GM03348 (cell line): ENCODE measurements around the gene ICAM4.
"Not testable (repeated sequence)": the region's sequence is repeated elsewhere in the genome, so short reads cannot be mapped to it uniquely, and the experiment has no call there.

Experiments used
- DNase-seq: peaks from one replicate; pipeline ENCODE4 v3.0.0; 2012; ENCODE audit warnings: low spot score

The ICAM4 gene, protein sequence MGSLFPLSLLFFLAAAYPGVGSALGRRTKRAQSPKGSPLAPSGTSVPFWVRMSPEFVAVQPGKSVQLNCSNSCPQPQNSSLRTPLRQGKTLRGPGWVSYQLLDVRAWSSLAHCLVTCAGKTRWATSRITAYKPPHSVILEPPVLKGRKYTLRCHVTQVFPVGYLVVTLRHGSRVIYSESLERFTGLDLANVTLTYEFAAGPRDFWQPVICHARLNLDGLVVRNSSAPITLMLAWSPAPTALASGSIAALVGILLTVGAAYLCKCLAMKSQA

DNA sequence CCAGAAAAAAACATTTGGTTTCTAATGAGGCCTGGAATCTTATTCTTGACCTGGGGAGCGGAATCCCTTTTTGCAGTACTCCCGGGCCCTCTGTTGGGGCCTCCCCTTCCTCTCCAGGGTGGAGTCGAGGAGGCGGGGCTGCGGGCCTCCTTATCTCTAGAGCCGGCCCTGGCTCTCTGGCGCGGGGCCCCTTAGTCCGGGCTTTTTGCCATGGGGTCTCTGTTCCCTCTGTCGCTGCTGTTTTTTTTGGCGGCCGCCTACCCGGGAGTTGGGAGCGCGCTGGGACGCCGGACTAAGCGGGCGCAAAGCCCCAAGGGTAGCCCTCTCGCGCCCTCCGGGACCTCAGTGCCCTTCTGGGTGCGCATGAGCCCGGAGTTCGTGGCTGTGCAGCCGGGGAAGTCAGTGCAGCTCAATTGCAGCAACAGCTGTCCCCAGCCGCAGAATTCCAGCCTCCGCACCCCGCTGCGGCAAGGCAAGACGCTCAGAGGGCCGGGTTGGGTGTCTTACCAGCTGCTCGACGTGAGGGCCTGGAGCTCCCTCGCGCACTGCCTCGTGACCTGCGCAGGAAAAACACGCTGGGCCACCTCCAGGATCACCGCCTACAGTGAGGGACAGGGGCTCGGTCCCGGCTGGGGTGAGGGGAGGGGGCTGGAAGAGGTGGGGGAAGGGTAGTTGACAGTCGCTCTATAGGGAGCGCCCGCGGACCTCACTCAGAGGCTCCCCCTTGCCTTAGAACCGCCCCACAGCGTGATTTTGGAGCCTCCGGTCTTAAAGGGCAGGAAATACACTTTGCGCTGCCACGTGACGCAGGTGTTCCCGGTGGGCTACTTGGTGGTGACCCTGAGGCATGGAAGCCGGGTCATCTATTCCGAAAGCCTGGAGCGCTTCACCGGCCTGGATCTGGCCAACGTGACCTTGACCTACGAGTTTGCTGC, at the start of gene ICAM4:
Gene ICAM4 (plus strand): TSS at position 153 of the 935 bp plus-strand sequence. CDS start 58 bp downstream, at position 211.
- DNase-seq, result no peak

DNA sequence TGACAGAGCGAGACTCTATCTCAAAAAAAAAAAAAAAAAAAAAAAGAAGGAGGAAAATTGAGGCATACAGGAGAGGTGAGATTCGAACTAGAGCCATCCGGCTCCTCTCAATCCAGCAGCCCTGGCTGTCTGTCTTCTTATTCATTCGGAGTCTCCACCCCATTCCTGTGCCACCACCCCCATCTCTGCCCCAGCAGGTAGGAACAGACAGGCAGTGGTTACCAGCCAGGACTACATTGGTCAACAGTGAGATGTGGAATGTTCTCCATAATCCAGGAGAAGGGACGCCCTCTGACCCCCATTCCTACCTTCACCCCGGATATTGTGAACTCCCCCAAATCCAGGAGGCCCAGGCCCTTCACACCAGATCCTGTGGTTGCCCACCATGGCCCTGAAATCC, 49.1 kb upstream of the ICAM4 start:
- no peak for DNase-seq

DNA sequence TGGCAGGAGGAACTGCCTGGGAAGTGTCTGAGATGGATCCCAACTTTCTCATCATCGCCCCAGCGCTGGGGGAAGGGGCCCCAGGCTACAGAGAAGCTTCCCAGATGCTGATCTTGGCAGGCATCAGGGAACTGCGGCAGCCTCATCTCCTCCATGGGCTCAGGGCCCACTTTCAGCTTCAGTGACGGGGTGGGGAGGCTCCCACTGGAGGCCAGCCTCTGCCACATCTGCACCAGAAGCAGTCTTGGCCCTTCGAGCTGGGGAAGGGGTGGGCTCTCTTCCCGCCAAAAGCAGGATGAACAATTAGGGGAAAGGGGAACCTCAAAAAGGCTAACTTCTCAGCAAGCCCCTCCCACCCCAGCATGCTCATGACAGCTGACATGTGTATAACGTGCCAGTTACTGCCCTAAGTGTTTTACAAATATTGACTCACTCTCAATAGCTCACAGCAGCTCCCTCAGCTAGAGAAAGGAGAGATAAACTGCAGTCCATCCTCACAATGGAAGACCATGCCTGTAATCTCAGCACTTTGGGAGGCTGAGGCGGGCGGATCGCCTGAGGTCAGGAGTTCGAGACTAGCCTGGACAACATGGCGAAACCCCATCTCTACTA, 48.5 kb upstream of the ICAM4 start:
- DNase-seq, result peak; percentile 79

DNA sequence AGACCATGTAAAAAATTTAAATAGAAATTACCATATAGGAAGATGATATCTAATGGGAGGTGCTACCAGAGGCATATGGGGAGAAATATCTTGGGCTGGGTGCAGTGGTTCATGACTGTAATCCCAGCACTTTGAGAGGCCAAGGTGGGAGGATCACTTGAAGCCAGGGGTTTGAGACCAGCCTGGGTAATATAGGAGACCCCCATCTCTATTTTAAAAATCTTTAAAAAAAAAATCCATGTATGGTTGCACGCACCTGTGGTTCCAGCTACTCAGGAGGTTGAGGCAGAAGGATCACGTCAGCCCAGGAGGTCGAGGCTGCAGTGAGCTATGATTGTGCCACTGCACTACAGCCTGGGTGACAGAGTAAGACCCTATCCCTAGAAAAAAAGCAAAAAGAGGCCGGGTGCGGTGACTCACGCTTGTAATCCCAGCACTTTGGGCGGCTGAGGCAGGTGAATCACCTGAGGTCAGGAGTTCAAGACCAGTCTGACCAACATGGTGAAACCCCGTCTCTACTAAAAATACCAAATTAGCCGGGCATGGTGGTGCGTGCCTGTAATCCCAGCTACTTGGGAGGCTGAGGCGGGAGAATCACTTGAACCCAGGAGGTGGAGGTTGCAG, 44.8 kb upstream of the ICAM4 start:
- DNase-seq, result not testable (repeated sequence)

DNA sequence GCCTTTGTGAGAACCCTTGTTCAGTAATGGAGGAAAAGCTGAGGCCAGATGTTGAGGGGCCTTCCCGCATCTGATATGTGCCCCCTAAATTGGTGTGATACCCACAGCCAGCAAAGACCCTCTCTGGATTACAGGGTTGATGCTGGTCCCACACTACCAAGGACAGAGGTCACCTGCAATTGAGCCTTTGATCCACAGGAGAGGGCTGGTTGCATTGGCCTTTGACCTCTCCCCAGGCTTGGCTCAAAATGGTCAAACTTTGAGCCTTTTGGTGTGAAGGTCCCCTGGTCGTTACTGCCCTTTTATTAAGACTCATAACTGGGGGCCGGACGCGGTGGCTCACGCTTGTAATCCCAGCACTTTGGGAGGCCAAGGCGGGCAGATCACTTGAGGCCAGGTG, 43.1 kb upstream of the ICAM4 start:
- DNase-seq, result no peak

DNA sequence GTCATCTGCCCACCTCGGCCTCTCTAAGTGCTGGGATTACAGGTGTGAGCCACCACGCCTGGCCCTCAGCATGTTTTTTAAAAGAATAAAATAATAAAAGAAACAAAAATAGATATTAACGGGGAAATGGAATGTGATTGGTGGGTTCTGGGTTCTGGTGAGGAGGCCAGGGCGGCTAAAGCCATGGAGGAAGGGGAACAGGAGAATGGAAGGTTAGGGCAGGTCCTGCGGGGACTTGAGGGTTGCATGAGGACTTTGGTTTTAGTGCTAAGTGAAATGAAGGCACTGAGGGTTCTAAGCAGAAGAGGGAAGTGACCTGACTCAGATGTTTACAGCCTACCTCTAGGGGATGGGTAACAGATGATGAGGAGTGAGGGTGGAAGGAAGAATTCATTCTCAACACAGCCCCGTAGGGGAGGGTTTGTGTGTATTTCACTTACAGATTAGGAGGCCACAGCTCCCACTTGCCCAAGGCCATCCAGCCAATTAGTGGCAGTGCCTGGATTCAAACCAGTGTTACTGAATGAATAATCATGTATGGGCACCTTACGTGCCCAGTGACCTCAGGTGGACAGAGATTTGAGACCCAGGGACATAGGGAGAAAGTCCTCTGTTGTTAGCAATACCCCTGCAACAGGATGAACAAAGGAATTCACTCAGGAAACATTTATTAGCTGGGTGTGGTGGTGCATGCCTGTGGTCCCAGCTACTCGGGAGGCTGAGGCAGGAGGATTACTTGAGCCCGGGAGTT, 41.4 kb upstream of the ICAM4 start:
- DNase-seq, result no peak

DNA sequence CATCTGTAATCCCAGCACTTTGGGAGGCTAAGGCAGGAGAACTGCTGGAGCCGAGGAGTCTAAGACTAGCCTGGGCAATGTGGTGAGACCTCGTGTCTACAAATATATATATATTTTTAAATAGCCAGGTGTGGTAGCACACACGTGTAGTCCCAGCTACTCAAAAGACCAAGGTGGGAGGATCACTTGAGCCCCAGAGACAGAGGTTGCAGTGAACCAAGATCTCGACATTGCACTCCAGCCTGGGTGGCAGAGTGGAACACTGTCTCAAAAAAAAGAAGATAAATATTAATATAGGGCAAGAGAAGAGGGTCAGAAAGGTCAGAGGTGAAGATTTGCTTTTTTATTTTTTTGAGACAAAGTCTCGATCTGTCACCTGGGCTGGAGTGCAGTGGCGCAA, 40.2 kb upstream of the ICAM4 start:
- DNase-seq, result no peak

DNA sequence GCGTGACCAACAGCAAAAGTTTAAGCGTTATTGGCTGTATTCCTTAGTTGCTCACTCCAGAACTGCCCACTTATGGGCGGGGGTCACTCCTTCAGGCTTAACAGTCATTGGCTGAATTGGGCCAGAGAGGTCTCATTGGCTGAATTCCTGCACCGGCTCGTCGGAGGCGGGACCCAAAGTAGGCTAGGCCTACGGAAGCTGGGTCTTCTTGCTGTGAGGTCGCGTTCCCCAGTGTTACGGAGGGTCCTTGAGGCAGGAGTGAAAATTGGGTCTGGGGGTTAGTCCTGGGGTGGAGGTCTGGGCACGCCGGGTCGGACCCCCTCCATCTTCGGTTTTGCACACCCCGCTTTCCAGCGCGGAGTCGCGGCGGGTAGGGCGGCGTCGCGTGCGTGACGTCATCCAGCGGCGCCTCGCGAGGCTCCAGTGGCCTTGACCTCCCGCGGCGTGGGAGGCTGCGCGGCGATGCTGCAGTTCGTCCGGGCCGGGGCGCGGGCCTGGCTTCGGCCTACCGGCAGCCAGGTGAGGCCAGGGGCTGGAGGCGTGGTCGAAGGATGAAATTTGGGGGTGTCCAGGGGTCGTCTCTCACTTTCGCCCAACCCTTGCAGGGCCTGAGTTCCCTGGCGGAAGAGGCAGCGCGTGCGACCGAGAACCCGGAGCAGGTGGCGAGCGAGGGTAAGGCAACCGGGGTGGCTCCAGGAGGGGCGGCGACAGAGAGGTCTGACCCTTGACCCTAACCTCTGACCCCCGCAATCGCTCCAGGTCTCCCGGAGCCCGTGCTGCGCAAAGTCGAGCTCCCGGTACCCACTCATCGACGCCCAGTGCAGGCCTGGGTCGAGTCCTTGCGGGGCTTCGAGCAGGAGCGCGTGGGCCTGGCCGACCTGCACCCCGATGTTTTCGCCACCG, 34.7 kb upstream of the ICAM4 start, which contains the start of gene MRPL4:
Gene MRPL4 (plus strand): TSS at position 423 of the 903 bp plus-strand sequence. CDS start 40 bp downstream, at position 463.
- peak; percentile 97 for DNase-seq

DNA sequence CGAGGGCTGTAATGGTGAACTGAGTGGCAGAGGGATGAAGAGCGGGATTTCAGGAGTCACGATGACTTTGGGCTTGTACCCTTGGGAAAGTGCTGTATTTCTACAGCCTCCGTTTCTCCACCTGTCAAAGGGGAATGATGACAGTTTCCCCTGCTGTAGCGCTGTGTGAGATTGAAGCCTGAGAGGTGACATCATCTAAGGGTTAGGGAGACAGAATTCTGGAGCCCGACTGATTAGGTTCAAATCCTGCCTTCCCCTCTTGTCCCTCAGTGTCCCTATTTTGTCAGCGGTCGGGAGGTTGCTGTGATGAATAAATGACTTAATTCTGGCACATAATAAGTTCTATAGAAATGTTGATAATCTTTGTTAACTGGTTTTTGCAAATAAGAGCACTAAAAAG, 34.0 kb upstream of the ICAM4 start:
- DNase-seq, result no peak

DNA sequence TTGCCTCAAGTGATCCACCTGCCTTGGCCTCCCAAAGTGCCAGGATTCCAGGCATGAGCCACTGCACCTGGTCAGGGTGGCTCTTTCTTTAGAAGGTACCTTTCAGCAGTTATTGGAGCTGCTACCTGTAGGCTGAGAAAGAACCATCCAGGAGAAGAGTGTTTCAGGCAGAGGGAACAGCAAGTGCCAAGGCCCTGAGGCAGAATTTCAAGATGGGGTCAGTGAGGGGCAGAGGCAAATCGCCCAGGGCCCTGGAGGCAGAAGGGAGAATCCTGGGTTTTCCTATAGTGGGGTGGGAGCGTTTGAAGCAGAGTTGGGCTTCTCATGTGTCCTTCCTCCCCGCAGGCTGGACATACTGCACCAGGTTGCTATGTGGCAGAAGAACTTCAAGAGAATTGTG, 32.5 kb upstream of the ICAM4 start:
- DNase-seq, result no peak

DNA sequence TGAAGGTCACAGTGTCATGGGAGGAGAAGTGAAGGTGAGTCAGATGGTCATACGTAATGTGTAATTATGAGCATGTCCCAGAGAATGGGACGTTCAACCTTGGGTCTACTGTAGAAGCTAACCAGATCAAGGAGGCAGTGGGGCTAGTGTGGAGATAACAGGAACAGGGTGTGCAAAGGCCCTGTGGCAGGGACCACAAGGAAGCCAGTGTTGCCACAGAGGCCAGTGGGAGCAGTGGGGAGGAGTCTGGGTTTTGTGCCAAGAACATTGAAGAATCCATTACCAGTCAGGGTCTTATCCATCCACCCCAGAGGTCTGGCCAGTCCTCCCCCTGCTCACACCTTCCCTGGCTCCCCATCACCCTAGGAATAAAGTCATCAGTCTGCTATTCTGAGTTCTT, 31.4 kb upstream of the ICAM4 start:
- no peak for DNase-seq

DNA sequence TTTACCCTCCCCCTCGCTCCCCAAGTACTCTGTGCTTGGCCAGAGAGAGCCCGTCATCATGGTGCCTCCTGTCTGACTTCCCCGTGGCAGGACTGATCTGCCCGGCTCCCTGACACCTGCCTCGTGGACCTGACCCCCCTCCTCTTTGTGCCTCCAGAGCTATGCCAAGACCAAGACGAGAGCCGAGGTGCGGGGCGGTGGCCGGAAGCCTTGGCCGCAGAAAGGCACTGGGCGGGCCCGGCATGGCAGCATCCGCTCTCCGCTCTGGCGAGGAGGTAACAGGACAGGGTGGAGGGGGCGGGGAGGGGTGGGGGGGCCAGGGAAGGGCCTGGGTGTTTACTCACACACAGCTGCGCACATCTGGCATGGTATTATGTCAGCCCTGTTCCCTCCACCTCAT, 30.2 kb upstream of the ICAM4 start:
- DNase-seq, result no peak

DNA sequence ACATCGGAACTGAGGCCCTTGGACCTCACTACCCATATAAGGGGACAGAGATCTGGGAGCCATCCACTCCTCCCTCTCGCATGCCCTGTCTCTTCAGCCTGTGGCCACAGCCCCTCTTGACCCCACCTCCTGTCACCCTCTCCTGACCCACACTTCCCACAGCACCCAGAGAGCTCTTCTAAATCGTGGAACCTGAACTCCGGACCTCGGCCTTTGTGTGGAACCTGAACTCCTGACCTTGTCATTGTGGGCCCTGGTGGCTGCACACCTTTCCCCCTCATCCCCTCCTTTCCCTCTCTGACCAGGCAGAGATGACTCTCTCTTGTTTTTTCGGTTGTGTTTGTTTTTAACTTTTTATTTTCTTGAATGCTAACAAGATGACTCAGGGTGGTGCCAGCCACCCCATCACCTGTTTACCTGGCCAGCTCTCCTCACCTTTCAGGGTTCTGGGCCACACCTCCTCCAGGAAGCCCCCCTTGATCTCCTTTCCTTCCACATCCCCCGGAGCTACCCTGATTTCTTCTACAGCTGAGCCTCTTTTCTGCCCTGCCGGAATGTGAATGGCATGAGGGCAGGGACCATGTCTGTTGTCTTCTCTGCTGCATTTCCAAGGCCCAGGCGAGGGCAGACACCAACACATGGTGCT, 29.7 kb upstream of the ICAM4 start:
- DNase-seq, result no peak

DNA sequence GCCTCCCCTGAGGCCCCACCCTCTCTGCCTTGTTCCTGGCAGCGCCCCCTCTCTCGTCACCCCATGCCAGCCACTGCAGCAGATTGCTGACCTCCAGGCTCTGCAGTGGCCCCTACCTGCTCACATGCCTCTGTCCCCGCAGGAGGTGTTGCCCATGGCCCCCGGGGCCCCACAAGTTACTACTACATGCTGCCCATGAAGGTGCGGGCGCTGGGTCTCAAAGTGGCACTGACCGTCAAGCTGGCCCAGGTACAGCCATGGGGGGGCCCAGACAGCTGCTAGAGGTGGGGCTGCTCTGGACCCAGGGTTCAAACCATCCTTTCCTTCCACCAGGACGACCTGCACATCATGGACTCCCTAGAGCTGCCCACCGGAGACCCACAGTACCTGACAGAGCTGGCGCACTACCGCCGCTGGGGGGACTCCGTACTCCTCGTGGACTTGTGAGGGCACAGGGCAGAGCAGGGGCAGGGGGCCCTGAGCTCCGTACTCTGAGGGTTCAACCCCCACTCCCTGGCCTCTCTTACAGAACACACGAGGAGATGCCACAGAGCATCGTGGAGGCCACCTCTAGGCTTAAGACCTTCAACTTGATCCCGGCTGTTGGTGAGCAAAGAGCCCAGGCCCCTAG, 28.6 kb upstream of the ICAM4 start:
- no peak for DNase-seq

DNA sequence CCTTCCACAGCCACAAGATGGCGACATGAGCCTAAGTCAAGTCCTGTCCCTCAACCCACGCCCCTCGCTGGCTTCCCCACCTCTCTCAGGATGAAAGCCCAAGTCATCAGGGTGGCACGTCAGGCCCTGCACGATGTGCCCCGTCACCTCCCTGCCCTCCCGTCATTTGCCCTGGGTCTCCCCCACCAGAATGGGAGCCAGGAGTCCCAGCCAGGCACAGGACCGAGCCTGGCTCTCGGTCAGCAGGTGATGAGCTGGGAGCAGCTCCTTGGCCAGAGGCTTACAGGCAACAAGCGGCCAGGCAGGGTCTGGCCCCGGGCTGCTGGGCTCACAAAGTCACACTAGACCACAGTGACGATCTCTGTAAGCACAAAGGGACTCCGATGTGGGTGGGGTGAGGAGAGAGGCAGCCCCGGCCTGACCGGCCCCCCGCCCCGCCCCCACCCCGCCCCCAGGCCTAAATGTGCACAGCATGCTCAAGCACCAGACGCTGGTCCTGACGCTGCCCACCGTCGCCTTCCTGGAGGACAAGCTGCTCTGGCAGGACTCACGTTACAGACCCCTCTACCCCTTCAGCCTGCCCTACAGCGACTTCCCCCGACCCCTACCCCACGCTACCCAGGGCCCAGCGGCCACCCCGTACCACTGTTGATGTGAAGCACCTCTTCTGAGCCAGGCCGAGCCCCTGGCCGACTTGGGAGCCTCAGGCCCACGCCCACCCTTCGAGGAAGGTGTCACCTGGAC, 27.4 kb upstream of the ICAM4 start:
- DNase-seq, result peak; percentile 83

DNA sequence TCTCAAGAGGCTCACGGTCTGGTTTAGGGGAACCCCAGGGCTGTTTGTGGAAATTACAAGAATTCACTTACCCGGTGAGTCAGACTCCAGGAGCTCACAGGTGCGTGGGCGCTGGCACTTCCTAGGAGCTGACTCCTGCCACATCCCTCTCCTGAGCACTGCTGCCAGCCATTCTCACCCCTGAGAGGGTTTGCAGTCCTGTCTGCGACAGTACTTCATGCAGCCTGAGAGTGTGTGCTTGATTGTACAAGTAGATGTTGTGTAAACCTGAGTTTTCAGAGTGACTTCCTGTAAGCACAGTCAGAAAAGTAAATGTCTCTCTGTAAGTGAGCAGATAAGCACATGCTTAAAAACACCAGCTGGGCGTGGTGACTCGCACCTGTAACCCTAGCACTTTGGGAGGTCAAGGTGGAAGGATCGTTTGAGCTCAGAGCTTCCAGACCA, 26.6 kb upstream of the ICAM4 start:
- DNase-seq, result no peak

DNA sequence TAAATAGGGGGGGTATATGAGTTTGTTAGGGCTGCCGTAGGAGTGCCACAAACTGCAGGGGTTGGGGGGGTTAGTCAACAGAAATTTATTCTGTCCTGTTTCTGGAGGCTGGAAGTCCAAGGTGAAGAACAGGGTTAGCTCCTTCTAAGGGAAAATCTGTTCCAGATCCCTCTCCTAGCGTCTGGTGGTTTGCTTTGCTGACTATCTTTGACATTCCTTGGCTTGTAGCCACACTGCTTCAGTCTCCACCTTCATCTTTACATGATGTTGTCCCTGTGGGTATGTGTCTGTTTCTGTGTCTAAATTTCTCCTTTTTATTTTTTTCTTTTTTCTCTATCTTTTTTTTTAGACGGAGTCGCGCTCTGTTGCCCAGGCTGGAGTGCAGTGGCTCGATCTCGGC, 24.0 kb upstream of the ICAM4 start:
- DNase-seq, result no peak

DNA sequence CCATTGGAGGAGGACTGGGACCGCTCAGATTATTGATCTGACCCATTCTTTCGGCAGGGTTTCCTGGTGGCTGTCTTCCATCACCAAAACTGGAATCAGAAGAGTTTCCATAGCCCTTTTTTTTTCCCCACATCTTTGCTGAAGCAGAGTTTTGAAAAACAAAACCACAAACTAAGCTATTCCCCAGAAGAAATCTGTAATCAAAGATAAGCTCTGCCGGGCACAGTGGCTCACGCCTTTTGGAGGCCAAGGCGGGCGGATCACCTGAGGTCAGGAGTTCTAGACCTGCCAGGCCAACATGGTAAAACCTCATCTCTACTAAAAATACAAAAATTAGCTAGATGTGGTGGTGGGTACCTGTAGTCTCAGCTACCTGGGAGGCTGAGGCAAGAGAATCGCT, 20.0 kb upstream of the ICAM4 start:
- no peak for DNase-seq

DNA sequence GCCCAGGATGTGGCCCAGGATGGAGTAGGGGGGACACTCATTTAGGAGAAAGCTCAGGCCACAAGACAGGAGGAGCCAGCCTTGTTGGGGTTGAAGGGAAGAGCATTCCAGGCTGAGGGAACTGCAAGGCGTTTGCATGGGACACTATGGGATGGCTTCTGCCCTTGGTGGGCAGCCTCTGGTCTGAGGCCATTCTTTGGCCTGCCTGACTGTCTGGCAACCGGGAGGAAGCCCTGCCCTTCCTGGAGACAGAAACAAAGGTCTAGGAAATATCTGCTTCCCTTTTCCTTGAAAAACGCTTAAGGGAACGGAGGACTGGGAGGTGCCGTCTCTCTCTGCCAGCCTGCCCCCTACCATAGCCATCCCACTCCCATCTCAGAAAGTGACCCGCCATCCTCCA, 18.7 kb upstream of the ICAM4 start:
- DNase-seq, result no peak
